H9 (cell line): ENCODE results near the gene TFIP11. TPM values are rescaled to one million over a fixed set of nuclear protein-coding genes. Genes with fewer than 3 reads are reported as not detected.
A peak's percentile ranks its signal among the peaks of the same experiment; 100 is the strongest.

ENCODE experiments used
- DNase-seq: peaks from one replicate; pipeline ENCODE4 v3.0.0-alpha.2; 2017
- H2AFZ ChIP-seq: one replicate; pipeline ENCODE4 v1.6.1; 2013; ENCODE audit warnings: mild to moderate bottlenecking, low read length, control low read depth, moderate library complexity
- H2AK5ac ChIP-seq: 2 replicates; pipeline ENCODE4 v1.6.1; 2013; ENCODE audit warnings: low read length, control low read depth, mixed read lengths; ENCODE audit not compliant: insufficient read length
- H2BK120ac ChIP-seq: one replicate; pipeline ENCODE4 v1.6.1; 2013; ENCODE audit warnings: low read depth, mild to moderate bottlenecking, low read length, control low read depth, inconsistent platforms; ENCODE audit not compliant: poor library complexity, severe bottlenecking
- H2BK12ac ChIP-seq: 2 replicates; pipeline ENCODE4 v1.6.1; 2013; ENCODE audit warnings: low read length, control low read depth, mixed read lengths, low read depth; ENCODE audit not compliant: insufficient read length
- H2BK15ac ChIP-seq: 2 replicates; pipeline ENCODE4 v1.6.1; 2013; ENCODE audit warnings: low read depth, low read length, control low read depth
- H2BK20ac ChIP-seq: one replicate; pipeline ENCODE4 v1.6.1; 2013; ENCODE audit warnings: low read depth, mild to moderate bottlenecking, low read length, control low read depth, inconsistent platforms; ENCODE audit not compliant: poor library complexity, severe bottlenecking
- H2BK5ac ChIP-seq: 2 replicates; pipeline ENCODE4 v1.6.1; 2013; ENCODE audit warnings: low read length, control low read depth, mixed read lengths; ENCODE audit not compliant: insufficient read length
- H3K14ac ChIP-seq: 2 replicates; pipeline ENCODE4 v1.6.1; 2013; ENCODE audit warnings: low read length, control low read depth; ENCODE audit not compliant: insufficient read depth
- H3K18ac ChIP-seq: 2 replicates; pipeline ENCODE4 v1.6.1; 2013; ENCODE audit warnings: low read depth, mild to moderate bottlenecking, mixed read lengths, low read length, control low read depth; ENCODE audit not compliant: insufficient read length
- H3K23ac ChIP-seq: 2 replicates; pipeline ENCODE4 v1.6.1; 2013; ENCODE audit warnings: low read length, control low read depth, mixed read lengths, low read depth; ENCODE audit not compliant: insufficient read length
- H3K23me2 ChIP-seq: 2 replicates; pipeline ENCODE4 v1.6.1; 2013; ENCODE audit warnings: low read depth, mild to moderate bottlenecking, mixed read lengths, low read length, control low read depth; ENCODE audit not compliant: insufficient read length, poor library complexity, severe bottlenecking
- H3K27ac ChIP-seq: 2 replicates; pipeline ENCODE4 v1.5.1; 2013; ENCODE audit warnings: low read length, control low read depth, mixed read lengths, low read depth; ENCODE audit not compliant: insufficient read length
- H3K27me3 ChIP-seq: 2 replicates; pipeline ENCODE4 v1.6.1; 2013; ENCODE audit warnings: low read length, control low read depth, inconsistent platforms; ENCODE audit not compliant: insufficient read depth
- H3K4ac ChIP-seq: 2 replicates; pipeline ENCODE4 v1.6.1; 2013; ENCODE audit warnings: low read depth, mild to moderate bottlenecking, control low read depth, inconsistent platforms, low read length, moderate library complexity
- H3K4me1 ChIP-seq: 2 replicates; pipeline ENCODE4 v1.6.1; 2013; ENCODE audit warnings: low read length, control low read depth, inconsistent platforms; ENCODE audit not compliant: insufficient read depth
- H3K4me2 ChIP-seq: 2 replicates; pipeline ENCODE4 v1.6.1; 2013; ENCODE audit warnings: low read length, control low read depth, mixed read lengths; ENCODE audit not compliant: insufficient read length, insufficient read depth
- H3K56ac ChIP-seq: 2 replicates; pipeline ENCODE4 v1.6.1; 2013; ENCODE audit warnings: low read depth, mild to moderate bottlenecking, mixed read lengths, low read length, control low read depth; ENCODE audit not compliant: insufficient read length
- H3K79me1 ChIP-seq: 2 replicates; pipeline ENCODE4 v1.6.1; 2013; ENCODE audit warnings: low read depth, mild to moderate bottlenecking, moderate library complexity, low read length, control low read depth, inconsistent platforms; ENCODE audit not compliant: insufficient read depth, poor library complexity, severe bottlenecking
- H3K79me2 ChIP-seq: 2 replicates; pipeline ENCODE4 v1.6.1; 2013; ENCODE audit warnings: low read length, control low read depth, inconsistent platforms; ENCODE audit not compliant: insufficient read depth
- H3K9ac ChIP-seq: 2 replicates; pipeline ENCODE4 v1.6.1; 2013; ENCODE audit warnings: low read length, control low read depth, mixed read lengths; ENCODE audit not compliant: insufficient read length; ENCODE audit errors: extremely low read depth
- H3K9me3 ChIP-seq: one replicate; pipeline ENCODE4 v1.6.1; 2013; ENCODE audit warnings: low read depth, low read length, inconsistent platforms; ENCODE audit not compliant: control insufficient read depth
- H3T11ph ChIP-seq: one replicate; pipeline ENCODE4 v1.6.1; 2013; ENCODE audit warnings: mild to moderate bottlenecking, low read length, control low read depth, inconsistent platforms
- H4K20me1 ChIP-seq: one replicate; pipeline ENCODE4 v1.6.1; 2013; ENCODE audit not compliant: control insufficient read depth, insufficient read length, insufficient read depth
- H4K5ac ChIP-seq: 2 replicates; pipeline ENCODE4 v1.6.1; 2013; ENCODE audit warnings: low read depth, mild to moderate bottlenecking, mixed read lengths, low read length, control low read depth; ENCODE audit not compliant: insufficient read length
- H4K8ac ChIP-seq: replicated peaks from 2 replicates; pipeline ENCODE4 v1.6.1; 2013; ENCODE audit warnings: low read length, control low read depth, mixed read lengths, low read depth; ENCODE audit not compliant: insufficient read length
- H4K91ac ChIP-seq: 2 replicates; pipeline ENCODE4 v1.6.1; 2013; ENCODE audit warnings: low read depth, mild to moderate bottlenecking, moderate library complexity, mixed read lengths, low read length, control low read depth; ENCODE audit not compliant: insufficient read length
- H3K27ac Mint-ChIP-seq, 3 experiments: 2 replicates in 2 of 3; 3 replicates in 1 of 3; pipeline ENCODE4 v1.8.0; 2020 to 2021; ENCODE audit warnings: mixed read lengths in 3 of 3, mild to moderate bottlenecking in 1 of 3, moderate library complexity in 1 of 3
- H3K27me3 Mint-ChIP-seq: 2 replicates; pipeline ENCODE4 v1.8.0; 2021; ENCODE audit warnings: low read depth, mild to moderate bottlenecking, moderate library complexity, mixed read lengths
- H3K36me3 Mint-ChIP-seq, 3 experiments: 2 replicates in 2 of 3; 3 replicates in 1 of 3; pipeline ENCODE4 v1.8.0; 2020 to 2021; ENCODE audit warnings: low read depth in 3 of 3, mixed read lengths in 3 of 3; ENCODE audit not compliant: insufficient read depth in 1 of 3
- H3K4me1 Mint-ChIP-seq, 2 experiments: 2 replicates each; pipeline ENCODE4 v1.8.0; 2020; ENCODE audit warnings: mixed read lengths in 2 of 2
- H3K4me3 Mint-ChIP-seq, 2 experiments: 2 replicates in 1 of 2; 3 replicates in 1 of 2; pipeline ENCODE4 v1.8.0; 2020 to 2021; ENCODE audit warnings: mild to moderate bottlenecking in 2 of 2, mixed read lengths in 2 of 2, moderate library complexity in 1 of 2
- H3K9me3 Mint-ChIP-seq, 2 experiments: 2 replicates in 1 of 2; 3 replicates in 1 of 2; pipeline ENCODE4 v1.8.0; 2020; ENCODE audit warnings: mild to moderate bottlenecking in 2 of 2, mixed read lengths in 2 of 2, moderate library complexity in 1 of 2
- CTCF ChIP-seq: fragments of 200-600 bp; sonication (generic); conservative IDR thresholded peaks from 3 replicates; pipeline ENCODE4 v1.8.0; 2021; ENCODE audit warnings: antibody characterized with exemption, mild to moderate bottlenecking
- WGBS: extraction: QIAGEN DNeasy Blood & Tissue Kit; methylation state at CpG from one replicate; pipeline ENCODE4 v1.1.7; 2013; ENCODE audit warnings: missing lambda C conversion rate, low lambda C conversion rate, mixed read lengths; ENCODE audit not compliant: insufficient read length; ENCODE audit errors: extremely low coverage; 5-methylcytosine and 5-hydroxymethylcytosine counted together
- total RNA-seq: library from RNA; stranded (reverse); gene quantifications from 2 replicates; pipeline ENCODE4 v1.2.1, GENCODE V29; 2021

TFIP11 gene
- total RNA-seq, 1 experiment from 2014 or later = 36.4 TPM

GRCh38 chr22:26545385-26545784, 33.1 kb upstream of the TFIP11 start:
- Histone ChIP-seq H3K27ac (no peak overlapping the region), H2BK5ac (no peak overlapping the region), H3K79me1 (peaks cover 8% of the 10 kb centered on the region), H4K91ac (no peak overlapping the region), H4K20me1 (no peaks in the 10 kb centered on the region), H3K4ac (no peak overlapping the region), H4K5ac (no peak overlapping the region), H3K14ac (no peak overlapping the region), H3K4me1 (no peaks in the 10 kb centered on the region), H2AK5ac (no peak overlapping the region), H3K27me3 (no peaks in the 10 kb centered on the region), H4K8ac (no peak overlapping the region), H2BK20ac (no peak overlapping the region), H2BK15ac (no peak overlapping the region), H3K18ac (no peak overlapping the region), H3K4me2 (no peak overlapping the region), H2AFZ (no peak overlapping the region), H3K23ac (no peak overlapping the region), H2BK120ac (no peak overlapping the region), H2BK12ac (no peak overlapping the region), H3K79me2 (peaks cover 25% of the 10 kb centered on the region; the same call in 1 of the 2 replicates), H3K9ac (no peak overlapping the region), H3K23me2 (no peaks in the 10 kb centered on the region), H3K9me3 (no peaks in the 10 kb centered on the region), H3K56ac (no peak overlapping the region), H3T11ph (no peak overlapping the region)
- TF ChIP-seq CTCF = no peak
- H3K36me3 Mint-ChIP-seq = peaks cover 18 to 26% (median 18%) of the 10 kb centered on the region in 3 experiments
- DNase-seq = no peak
- H3K4me1 Mint-ChIP-seq = peaks cover 15 to 25% of the 10 kb centered on the region in 2 experiments
- no peak overlapping the region for H3K4me3 Mint-ChIP-seq
- H3K27ac Mint-ChIP-seq = peak overlapping the region in 2 of 3 experiments; percentile 24 to 61; a peak in 2 of 7 replicates
- no peaks in the 10 kb centered on the region for H3K27me3 Mint-ChIP-seq
- WGBS = no CpG with 5 or more reads among the region's 2 CpGs
- H3K9me3 Mint-ChIP-seq = no peaks in the 10 kb centered on the region
